ENCODE results near the gene SH3RF3. TPM values are rescaled to one million over a fixed set of nuclear protein-coding genes. Genes with fewer than 3 reads are reported as not detected.
A peak's percentile ranks its signal among the peaks of the same experiment; 100 is the strongest.

Gene SH3RF3
- total RNA-seq, 4 donors from 2014 or later: 2.8 to 5.7 (median 3.0) TPM

GRCh38 chr2:109173311-109174171 lies 44.5 kb downstream of the SH3RF3 start:
- peak overlapping the region; percentile 72 to 84 (median 83) for H3K27ac ChIP-seq
- in situ Hi-C loops (cut with MboI; ENCODE audit: low sequenced_read_pairs in 4 of 4): no loop called here
- no peaks in the 10 kb centered on the region for H3K27me3 ChIP-seq
- H3K36me3 ChIP-seq: no peaks in the 10 kb centered on the region
- peak; percentile 82 to 91 for DNase-seq
- peaks cover 68 to 74% of the 10 kb centered on the region in 2 donors for H3K4me1 ChIP-seq
- H3K9me3 ChIP-seq: no peaks in the 10 kb centered on the region
- peak; percentile 44 to 50 for TF ChIP-seq POLR2A (IDR thresholded peaks at IDR 0.05)
- no peak for TF ChIP-seq CTCF (IDR thresholded peaks at IDR 0.05 in 4 of 5, conservative IDR thresholded peaks at IDR 0.05 in 1 of 5)
- no peak overlapping the region for H3K4me3 ChIP-seq
- ATAC-seq: peak; percentile 81 to 90
- intact Hi-C loops (cut with DNase I; ENCODE audit: low total_unique reads): loop anchor here (1.0 to 5.0 kb wide), 3 partner anchors 12 to 274 kb away; no protein-coding TSS in a partner anchor

- intact Hi-C loops (cut with DNase I; ENCODE audit: low total_unique reads): loop anchor here (1.0 to 5.0 kb wide), 3 partner anchors 11 to 273 kb away; no protein-coding TSS in a partner anchor
- peaks cover 69 to 70% of the 10 kb centered on the region in 2 donors for H3K4me1 ChIP-seq
These were observed 45.2 kb downstream of the SH3RF3 start for GRCh38 chr2:109174214-109174613.

DNA sequence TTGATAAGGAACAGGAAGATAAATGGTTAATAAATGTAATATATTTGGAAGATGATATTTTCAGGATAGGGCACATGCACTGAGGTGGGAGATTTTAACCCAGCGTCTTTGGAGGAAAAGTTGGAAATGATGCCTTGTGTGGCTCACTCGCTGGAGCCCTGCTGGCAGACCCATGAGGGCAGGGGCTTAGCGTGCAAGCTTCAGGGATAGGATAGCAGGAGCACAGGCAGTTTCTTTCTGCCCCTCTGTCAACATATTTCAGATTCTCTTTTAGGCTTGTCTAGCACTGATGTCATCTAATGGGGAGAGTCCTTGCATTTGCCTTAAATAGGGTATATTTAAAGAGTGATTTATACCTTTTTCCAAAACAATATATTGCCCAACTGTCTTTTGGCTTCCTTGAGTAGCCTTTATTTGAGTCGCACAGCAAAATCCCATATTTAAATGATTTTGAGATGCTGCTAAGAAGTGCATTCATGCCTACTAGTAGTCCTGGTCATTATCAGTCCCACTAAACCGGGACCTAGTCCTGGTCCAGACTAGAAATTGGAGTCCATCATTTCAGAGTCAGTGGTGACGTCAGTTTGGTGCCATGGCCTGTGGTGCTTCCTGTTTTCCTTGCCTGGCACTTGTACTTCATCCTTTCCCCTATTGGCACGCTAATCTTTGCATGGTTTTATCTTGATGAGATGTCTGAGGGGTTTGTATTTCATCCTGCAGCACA lies 45.8 kb downstream of the SH3RF3 start:
- intact Hi-C loops (cut with DNase I; ENCODE audit: low total_unique reads) (loop anchor here (1.0 to 5.0 kb wide), 4 partner anchors 11 to 273 kb away; partner anchors contain the start of gene SH3RF3), in situ Hi-C loops (cut with MboI; ENCODE audit: low sequenced_read_pairs in 4 of 4) (no loop called here)
- no peak for ATAC-seq
- H3K4me1 ChIP-seq: peaks cover 67 to 68% of the 10 kb centered on the region in 2 donors
- TF ChIP-seq POLR2A (IDR thresholded peaks at IDR 0.05) (no peak), CTCF (IDR thresholded peaks at IDR 0.05 in 4 of 5, conservative IDR thresholded peaks at IDR 0.05 in 1 of 5) (no peak)
- no peaks in the 10 kb centered on the region for H3K27me3 ChIP-seq
- H3K9me3 ChIP-seq: no peaks in the 10 kb centered on the region
- no peak overlapping the region for H3K4me3 ChIP-seq
- DNase-seq: no peak
- no peaks in the 10 kb centered on the region for H3K36me3 ChIP-seq
- H3K27ac ChIP-seq: peak overlapping the region; percentile 72 to 84 (median 83)

More at GRCh38 chr2:109174214-109174613, 45.2 kb downstream of the SH3RF3 start:
- no peak for ATAC-seq
- Histone ChIP-seq H3K9me3 (no peaks in the 10 kb centered on the region), H3K27me3 (no peaks in the 10 kb centered on the region), H3K27ac (peak overlapping the region; percentile 72 to 84 (median 83)), H3K36me3 (no peaks in the 10 kb centered on the region), H3K4me3 (no peak overlapping the region)
- TF ChIP-seq POLR2A (IDR thresholded peaks at IDR 0.05): no peak
- TF ChIP-seq CTCF (IDR thresholded peaks at IDR 0.05 in 4 of 5, conservative IDR thresholded peaks at IDR 0.05 in 1 of 5): no peak
- DNase-seq: no peak
- in situ Hi-C loops (cut with MboI; ENCODE audit: low sequenced_read_pairs in 4 of 4): no loop called here

DNA sequence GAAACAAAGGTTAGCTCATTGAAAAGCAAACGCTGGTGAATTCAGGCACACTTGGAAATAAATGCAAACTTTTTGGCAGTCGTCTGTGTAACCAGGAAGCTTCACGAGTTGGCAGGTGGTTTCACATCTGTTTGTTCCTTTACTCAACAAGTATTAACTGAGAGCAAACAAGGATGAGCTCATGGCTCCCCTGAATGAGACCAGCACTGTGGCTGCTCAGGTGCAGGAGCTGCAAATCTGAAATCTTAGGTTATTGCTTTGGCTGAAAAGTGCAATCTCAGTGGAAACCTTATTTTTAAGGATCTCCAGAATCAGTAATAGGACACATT lies 46.3 kb downstream of the SH3RF3 start:
- ATAC-seq: no peak
- Histone ChIP-seq H3K9me3 (no peaks in the 10 kb centered on the region), H3K27me3 (no peaks in the 10 kb centered on the region), H3K36me3 (no peaks in the 10 kb centered on the region), H3K4me1 (peaks cover 67 to 68% of the 10 kb centered on the region in 2 donors), H3K4me3 (no peak overlapping the region), H3K27ac (no peak overlapping the region)
- intact Hi-C loops (cut with DNase I; ENCODE audit: low total_unique reads): loop anchor here (5.0 kb wide), 1 partner anchor 48 kb away; the partner anchor contains the start of gene SH3RF3
- in situ Hi-C loops (cut with MboI; ENCODE audit: low sequenced_read_pairs in 4 of 4): no loop called here
- TF ChIP-seq CTCF (IDR thresholded peaks at IDR 0.05 in 4 of 5, conservative IDR thresholded peaks at IDR 0.05 in 1 of 5) (no peak), POLR2A (IDR thresholded peaks at IDR 0.05) (no peak)
- DNase-seq: no peak
